Coronary artery (tissue), 2 donors: ENCODE results near the gene NBEAL1.
A peak's percentile ranks its signal among the peaks of the same experiment; 100 is the strongest.
"Not testable (repeated sequence)": the region's sequence is repeated elsewhere in the genome, so short reads cannot be mapped to it uniquely, and the experiment has no call there.

Source experiments
- DNase-seq: peaks from one replicate; pipeline ENCODE4 v3.0.0-alpha.2; 2017; ENCODE audit warnings: low spot score
- H3K27ac ChIP-seq, 2 donors: fragments of 200-600 bp; sonication (generic); one replicate each; pipeline ENCODE4 v1.5.1; 2016 to 2019
- H3K4me3 ChIP-seq: fragments of 200-600 bp; sonication (generic); 2 replicates; pipeline ENCODE4 v1.5.1; 2016; ENCODE audit warnings: mild to moderate bottlenecking, moderate library complexity
- CTCF ChIP-seq: fragments of 200-600 bp; sonication (generic); IDR thresholded peaks from one replicate; pipeline ENCODE4 v1.5.1; 2019; ENCODE audit warnings: antibody characterized with exemption

The NBEAL1 gene

GRCh38 chr2:203164311-203164935, 149.7 kb downstream of the NBEAL1 start:
- Histone ChIP-seq H3K4me3 (no peak overlapping the region), H3K27ac (peak overlapping the region; percentile 53 to 82)
- TF ChIP-seq CTCF = no peak
- no peak for DNase-seq

- no peak for TF ChIP-seq CTCF
- Histone ChIP-seq H3K4me3 (no peak overlapping the region), H3K27ac (no peak overlapping the region)
- DNase-seq = no peak
These were observed 153.1 kb downstream of the NBEAL1 start for GRCh38 chr2:203167751-203168150.

- Histone ChIP-seq H3K4me3 (no peak overlapping the region), H3K27ac (no peak overlapping the region)
- no peak for TF ChIP-seq CTCF
- no peak for DNase-seq
These were observed 155.8 kb downstream of the NBEAL1 start for GRCh38 chr2:203170502-203170901.

- H3K27ac ChIP-seq = no peak overlapping the region
- TF ChIP-seq CTCF = no peak
- no peak overlapping the region for H3K4me3 ChIP-seq
- DNase-seq = no peak
These were observed 160.7 kb downstream of the NBEAL1 start for GRCh38 chr2:203175371-203175770.

- Histone ChIP-seq H3K27ac (no peak overlapping the region), H3K4me3 (no peak overlapping the region)
- no peak for TF ChIP-seq CTCF
- DNase-seq = no peak
These were observed 162.7 kb downstream of the NBEAL1 start for GRCh38 chr2:203177361-203177760.

GRCh38 chr2:203185864-203186263, 171.2 kb downstream of the NBEAL1 start:
- TF ChIP-seq CTCF = no peak
- DNase-seq = no peak
- Histone ChIP-seq H3K4me3 (no peak overlapping the region), H3K27ac (no peak overlapping the region)

GRCh38 chr2:203190547-203190946, 175.9 kb downstream of the NBEAL1 start:
- not testable (repeated sequence) for DNase-seq, H3K4me3 ChIP-seq, H3K27ac ChIP-seq

GRCh38 chr2:203191026-203191425, 176.4 kb downstream of the NBEAL1 start:
- DNase-seq, H3K4me3 ChIP-seq, H3K27ac ChIP-seq: not testable (repeated sequence)
